GM19239 (cell line): ENCODE measurements around the gene SIN3B.
A peak's percentile ranks its signal among the peaks of the same experiment; 100 is the strongest.

Source experiments
- DNase-seq: peaks from one replicate; pipeline ENCODE4 v3.0.0; 2011; ENCODE audit warnings: low spot score; ENCODE audit not compliant: insufficient read length
- FAIRE-seq: peaks from 2 replicates; lab custom pipeline; 2011; peaks lifted over from hg19 to GRCh38; lab: Jason Lieb, UNC

The SIN3B gene

DNA sequence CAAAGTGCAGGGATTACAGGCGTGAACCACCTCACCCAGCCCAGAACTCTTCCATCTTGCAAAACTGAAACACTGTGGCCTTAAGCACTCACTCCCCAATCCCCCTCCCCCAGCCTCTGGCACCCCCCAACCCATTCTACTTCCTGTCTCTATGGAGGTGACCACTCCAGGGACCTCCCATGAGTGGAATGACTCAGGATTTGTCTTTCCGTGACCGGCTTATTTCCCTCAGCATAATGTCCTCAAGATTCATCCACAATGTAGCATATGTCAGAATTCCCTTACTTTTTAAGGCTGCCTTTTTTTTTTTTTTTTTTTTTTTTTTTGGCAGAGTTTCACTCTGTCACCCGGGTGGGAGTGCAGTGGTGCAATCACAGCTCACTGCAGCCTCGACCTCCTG is 56.0 kb downstream of the SIN3B start:
- FAIRE-seq (no peak), DNase-seq (no peak)

DNA sequence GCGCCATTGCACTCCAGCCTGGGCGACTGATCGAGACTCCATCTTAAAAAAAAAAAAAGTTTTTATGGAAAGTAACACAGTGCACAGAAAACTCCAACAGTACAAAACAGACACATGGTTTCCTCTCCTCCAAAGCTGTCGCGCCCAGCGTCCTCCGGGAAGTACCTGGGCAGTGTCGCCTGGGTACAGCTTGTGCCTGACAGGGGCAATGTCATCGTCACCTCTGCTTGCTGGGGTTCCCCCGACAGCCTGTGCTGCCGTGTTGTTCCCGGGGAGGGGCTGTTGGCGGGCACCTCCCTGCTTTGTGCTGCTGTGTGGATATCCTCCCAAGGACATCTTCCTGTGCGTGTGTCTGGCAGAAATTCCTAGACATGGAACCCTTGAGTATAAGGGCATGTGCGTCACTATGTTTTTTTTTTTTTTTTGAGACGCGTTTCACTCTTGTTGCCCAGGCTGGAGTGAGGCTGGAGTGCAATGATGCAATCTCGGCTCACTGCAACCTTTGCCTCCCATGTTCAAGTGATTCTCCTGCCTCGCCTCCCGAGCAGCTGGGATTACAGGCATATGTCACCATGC is 57.2 kb downstream of the SIN3B start:
- DNase-seq: no peak
- no peak for FAIRE-seq

DNA sequence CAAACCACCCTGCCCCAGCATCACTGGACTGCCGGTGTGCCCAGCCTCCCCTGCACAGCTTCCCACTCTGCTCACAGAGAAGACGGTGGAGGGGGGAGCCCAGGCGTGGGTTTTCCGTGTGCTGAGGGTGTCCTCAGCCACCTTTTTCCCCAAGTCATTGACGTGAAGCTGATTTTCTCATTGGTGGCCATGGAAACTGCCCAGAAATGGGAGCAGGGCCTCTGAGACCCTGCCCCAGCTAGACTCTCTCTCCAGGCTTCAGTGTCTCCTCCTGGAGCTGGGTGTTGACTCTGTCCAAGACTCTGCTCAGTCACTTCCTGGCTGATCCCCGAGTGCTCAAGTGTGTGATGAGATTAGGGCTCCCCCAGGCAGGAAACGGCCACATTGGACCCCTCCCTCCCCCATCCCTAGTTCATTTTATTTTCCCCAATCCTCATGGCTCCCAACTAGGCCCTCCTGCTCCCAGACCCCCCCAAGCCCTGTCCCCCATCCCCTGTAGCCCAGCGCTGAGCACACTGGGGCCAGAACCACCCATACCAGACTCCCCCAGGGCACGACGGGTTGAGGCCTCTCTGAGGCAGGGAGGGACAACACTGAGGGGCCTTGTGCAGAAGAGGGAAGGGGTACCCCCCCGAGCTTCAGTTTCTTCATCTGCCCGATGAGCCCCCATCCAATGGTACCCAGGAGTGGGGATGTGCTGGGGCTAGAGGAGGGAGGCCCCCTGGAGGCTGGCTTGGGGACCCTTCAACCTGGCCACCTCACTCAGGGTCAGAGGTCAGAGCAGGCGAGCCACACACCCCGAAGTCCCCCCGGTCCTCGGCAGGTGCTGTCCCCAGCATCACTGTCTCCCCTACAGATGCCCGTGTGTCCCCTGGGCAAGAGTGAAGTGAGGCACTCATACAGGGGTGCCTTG is 58.4 kb downstream of the SIN3B start:
- DNase-seq (no peak), FAIRE-seq (no peak)

DNA sequence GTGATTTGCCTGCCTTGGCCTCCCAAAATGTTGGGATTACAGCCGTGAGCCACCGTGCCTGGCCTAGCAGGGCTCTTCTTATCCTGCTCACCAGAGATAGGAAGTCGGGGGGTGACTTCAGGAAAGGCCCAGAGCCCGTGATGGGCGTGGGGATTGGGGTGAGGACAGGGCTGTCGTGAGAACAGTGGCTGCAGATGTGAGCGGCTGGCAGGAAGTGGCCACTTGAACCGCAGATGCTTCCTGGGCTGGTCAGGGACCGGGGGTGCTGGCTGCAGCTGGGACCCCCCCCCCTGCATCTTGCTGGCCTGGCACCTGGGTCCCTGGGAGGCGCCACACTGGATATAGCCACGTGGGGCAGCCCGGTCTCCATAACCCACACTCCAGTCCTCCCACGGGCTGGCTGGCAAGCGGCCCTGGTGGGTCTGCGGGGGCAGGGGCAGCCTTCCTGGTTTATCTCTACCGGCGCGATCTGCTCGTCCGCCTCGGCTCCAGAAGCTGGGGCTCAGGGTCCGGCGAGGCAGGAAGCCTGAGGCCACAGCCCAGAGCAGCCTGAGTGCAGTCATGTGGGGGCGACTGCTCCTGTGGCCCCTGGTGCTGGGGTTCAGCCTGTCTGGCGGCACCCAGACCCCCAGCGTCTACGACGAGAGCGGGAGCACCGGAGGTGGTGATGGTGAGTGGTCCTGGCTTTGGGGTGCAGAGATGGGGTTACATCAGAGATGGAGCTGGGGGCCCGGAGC is 59.6 kb downstream of the SIN3B start, which contains the start of gene F2RL3:
Gene F2RL3 (plus strand): TSS at position 371 of the 737 bp plus-strand sequence. CDS start 191 bp downstream, at position 562.
- peak; percentile 84 for FAIRE-seq

DNA sequence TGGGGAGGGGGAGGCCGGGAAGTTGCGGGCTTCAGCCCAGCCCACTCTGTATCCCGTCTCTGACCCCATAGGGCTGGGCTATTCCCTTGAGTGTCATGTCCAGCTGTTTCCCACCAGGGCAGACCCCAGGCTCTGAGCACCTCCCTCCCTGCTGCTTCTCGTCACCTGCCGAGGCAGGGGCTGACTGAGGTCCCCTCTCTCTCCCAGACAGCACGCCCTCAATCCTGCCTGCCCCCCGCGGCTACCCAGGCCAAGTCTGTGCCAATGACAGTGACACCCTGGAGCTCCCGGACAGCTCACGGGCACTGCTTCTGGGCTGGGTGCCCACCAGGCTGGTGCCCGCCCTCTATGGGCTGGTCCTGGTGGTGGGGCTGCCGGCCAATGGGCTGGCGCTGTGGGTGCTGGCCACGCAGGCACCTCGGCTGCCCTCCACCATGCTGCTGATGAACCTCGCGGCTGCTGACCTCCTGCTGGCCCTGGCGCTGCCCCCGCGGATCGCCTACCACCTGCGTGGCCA is 60.2 kb downstream of the SIN3B start:
- DNase-seq: no peak
- FAIRE-seq: no peak

More for the DNA sequence above, 59.6 kb downstream of the SIN3B start, which contains the start of gene F2RL3:
- peak; percentile 80 for DNase-seq

DNA sequence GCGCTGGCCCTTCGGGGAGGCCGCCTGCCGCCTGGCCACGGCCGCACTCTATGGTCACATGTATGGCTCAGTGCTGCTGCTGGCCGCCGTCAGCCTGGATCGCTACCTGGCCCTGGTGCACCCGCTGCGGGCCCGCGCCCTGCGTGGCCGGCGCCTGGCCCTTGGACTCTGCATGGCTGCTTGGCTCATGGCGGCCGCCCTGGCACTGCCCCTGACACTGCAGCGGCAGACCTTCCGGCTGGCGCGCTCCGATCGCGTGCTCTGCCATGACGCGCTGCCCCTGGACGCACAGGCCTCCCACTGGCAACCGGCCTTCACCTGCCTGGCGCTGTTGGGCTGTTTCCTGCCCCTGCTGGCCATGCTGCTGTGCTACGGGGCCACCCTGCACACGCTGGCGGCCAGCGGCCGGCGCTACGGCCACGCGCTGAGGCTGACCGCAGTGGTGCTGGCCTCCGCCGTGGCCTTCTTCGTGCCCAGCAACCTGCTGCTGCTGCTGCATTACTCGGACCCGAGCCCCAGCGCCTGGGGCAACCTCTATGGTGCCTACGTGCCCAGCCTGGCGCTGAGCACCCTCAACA is 60.8 kb downstream of the SIN3B start:
- DNase-seq (no peak), FAIRE-seq (no peak)

DNA sequence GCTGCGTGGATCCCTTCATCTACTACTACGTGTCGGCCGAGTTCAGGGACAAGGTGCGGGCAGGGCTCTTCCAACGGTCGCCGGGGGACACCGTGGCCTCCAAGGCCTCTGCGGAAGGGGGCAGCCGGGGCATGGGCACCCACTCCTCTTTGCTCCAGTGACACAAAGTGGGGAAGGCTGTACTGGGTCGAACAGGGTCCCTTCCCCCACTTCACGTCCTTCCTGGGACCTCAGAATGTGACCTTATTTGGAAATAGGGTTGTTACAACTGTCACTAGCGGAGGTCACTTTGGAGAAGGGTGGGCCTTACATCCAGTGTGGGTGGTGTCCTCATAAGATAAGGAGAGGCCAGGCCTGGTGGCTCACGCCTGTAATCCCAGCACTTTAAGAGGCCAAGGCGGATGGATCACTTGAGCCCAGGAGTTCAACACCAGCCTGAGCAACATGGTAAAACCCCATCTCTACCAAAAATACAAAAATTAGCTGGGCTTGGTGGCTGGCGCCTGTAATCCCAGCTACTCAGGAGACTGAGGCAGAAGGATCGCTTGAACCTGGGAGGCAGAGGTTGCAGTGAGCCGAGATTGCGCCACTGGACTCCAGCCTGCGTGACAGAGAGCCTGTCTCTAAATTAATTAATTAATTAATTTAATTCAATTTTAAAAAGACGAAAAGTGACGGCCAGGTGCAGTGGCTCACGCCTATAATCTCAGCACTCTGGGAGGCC is 61.4 kb downstream of the SIN3B start:
- DNase-seq (no peak), FAIRE-seq (no peak)

DNA sequence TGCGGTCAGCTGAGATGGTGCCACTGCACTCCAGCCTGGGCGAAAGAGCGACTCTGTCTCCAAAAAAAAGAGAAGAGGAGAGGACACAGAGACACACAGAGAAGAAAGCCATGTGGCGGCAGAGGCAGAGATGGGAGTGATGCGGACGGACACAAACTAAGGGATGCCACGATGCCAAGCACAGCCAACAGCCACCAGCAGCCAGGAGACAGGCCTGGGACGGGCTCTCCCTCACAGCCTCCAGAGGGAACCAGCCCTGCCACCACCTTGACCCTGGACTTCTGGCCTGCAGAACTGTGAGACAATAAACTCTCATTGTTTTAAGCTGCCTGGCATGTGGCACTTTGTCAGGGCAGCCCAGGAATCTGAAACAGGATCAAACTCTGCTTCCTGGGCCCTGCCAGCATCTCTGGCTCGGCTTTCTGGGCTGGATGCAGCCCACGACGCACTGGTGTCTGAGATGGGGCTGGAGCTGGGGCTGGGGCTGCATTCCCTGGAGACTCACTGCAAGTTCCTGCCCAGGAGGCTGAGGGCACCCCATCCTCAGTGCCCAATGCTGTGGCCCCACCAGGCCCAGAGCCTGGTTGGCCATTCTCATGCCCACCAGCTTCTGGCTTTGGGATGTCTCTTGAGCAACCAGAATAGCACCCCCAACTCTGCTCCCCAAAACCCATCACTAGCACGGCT is 62.6 kb downstream of the SIN3B start:
- no peak for DNase-seq
- no peak for FAIRE-seq

DNA sequence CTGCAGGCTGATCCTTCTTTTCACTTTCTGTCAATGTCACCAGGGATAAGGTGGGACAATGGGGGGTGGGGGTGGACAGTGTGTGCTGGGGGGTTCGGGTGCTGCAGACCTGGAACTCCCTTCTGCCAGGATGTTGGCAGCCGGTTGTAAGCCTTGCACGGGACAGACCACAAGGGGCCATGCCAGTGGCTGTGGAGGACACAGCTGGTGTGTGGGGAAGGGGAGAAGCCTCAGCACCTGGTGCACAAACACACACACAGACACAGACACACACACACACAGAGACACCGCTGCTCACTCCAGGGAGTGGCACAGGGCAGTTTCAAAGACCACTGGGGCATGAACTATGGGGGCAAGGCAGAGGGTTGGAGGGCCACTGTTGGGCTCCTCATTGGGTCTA is 63.2 kb downstream of the SIN3B start:
- FAIRE-seq: no peak

DNA sequence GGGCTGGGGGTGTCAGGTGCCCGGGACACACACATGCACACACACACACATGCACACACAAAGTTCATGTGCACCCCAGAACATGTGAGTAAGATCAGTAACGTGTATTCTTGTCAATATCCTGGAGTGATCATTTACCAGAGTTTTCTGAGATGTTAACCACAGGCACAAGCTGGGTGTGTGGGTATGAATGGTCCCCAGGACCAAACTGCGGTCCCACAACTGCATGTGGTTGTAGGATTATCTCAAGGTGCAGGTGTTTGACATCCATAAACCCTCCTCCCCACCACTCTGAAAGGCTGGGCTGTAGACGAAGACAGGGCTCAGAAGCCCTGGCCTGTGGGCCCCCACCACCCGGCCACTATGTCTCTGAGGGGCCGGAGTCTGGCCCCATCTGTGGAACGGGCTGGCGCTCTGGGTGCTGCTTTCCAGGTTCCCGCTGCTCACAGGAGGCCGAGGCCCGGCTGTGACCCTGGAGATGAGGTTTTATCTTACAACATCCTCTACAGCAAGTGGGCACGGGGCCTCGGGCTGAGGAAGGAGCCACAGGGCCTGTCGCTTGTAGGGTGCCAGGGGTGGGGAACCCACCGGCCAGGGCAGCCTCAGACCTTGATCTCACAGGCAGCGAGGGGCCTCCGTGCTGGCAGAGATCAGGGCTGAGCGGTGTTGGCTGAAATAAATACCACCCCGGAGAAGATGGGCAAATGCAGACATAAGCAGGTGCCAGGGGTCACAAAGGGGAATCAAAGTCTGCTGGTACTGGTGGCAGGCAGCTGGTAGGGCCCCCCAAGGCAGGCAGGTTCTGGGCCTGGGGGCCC is 63.9 kb downstream of the SIN3B start:
- FAIRE-seq (peak; percentile 85), DNase-seq (peak; percentile 71)

More for the DNA sequence above, 63.2 kb downstream of the SIN3B start:
- DNase-seq: no peak

DNA sequence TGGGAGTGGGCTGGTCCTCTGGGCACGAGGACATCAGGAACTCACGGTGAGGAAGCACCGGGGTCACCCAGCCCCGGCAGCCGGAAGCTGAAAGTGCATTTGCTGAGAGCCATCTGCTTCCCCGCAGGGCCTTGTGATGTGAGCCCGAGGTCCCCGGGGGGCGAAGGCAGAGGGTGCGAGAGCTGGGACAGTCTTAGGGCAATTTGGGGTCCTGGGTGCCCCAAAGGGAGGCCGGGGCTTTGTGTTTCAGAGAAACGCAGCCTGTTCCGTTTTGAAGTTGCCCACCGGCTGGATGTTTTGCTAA is 64.4 kb downstream of the SIN3B start:
- FAIRE-seq (peak; percentile 71), DNase-seq (peak; percentile 64)

DNA sequence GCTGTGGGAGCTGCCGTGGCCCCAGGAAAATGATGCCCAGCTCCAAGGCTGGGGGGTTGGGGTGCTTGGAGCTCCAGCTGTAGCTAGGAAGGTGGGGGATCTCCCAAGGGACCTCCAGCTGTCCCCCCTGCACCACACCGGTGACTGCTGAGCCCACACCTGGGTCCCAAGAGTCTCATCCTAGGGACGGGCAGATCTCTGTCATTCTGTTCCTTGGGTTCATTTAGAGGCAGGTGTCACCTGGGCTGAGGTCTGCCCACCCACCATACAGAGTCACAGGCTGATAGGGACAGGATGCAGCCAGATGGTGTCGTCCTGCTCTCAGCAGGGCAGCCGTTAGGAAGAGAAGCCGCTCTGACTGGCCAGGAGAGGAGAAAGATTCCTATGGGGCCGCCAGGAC is 64.9 kb downstream of the SIN3B start:
- DNase-seq (no peak), FAIRE-seq (no peak)

DNA sequence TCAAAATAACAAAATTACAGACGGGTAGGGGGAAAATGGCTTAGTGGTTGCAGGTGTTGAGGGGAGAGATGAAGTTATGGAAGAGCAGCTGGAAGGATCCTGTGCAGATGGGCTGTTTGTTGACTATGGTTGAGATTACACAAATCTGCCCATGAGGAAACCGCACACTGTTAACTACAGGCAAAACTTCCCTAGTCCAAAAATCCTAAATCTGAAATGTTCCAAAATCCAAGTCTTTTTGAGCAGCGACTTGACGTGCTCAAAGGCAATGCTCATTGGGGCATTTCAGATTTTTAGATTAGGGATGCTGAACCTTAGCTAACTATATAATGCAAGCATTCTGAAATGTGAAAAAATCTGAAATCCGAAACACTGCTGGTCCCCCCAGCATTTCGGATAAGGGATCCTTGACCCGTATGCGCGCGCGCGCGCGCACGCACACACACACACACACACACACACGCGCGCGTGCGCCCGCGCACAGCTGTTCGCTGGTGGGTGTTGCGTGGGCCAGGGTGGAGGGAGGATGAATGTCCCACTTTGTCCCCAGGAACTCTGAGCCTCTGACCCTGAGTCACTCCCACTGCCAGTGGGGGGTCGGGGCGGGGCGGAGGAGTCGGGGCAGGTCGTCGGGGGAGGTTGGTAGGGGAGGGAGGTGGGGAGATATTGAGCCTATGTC is 66.4 kb downstream of the SIN3B start:
- FAIRE-seq (no peak), DNase-seq (no peak)

DNA sequence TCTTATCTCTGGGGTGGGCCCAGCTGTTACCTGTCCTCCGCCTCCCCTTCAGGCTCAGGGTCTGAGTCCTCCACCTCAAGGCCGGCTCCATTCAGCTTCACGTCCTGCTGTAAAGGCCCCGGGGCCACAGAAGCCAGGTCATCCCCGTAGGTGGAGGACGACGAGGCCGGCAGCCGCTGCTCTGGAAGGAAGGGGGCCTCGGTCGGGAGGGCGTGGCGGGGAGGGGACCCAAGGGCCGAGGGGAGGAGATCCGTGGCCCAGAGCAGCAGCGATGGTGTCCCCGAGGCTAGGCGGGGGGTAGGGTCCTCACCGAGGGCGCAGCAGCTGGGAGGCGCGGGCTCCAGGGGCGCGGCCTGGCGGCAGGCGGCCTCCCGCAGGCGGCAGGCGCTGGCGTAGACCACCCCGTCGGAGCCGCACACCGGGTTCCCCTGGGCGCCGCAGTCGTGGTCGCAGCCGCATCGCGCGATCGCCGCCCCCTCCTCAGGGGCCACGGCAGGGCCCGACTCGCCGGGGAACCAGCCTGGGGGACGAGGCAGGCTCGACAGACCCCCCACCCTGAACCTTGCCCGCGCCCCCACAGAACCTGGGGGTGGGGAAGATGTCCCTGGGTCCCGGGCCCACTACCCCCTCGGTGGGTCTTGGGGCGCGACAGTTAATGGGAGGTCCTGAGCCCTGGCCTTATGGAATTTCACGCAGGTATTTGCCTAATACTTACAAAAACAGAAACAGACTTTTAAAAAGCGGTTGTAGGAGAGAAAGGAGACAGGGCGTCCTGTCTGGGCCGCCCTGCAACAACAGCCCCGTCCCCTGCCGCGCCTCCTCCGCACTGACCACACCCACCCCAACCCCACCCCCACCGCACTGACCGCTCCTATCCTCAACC is 67.2 kb downstream of the SIN3B start:
- FAIRE-seq (no peak), DNase-seq (no peak)

DNA sequence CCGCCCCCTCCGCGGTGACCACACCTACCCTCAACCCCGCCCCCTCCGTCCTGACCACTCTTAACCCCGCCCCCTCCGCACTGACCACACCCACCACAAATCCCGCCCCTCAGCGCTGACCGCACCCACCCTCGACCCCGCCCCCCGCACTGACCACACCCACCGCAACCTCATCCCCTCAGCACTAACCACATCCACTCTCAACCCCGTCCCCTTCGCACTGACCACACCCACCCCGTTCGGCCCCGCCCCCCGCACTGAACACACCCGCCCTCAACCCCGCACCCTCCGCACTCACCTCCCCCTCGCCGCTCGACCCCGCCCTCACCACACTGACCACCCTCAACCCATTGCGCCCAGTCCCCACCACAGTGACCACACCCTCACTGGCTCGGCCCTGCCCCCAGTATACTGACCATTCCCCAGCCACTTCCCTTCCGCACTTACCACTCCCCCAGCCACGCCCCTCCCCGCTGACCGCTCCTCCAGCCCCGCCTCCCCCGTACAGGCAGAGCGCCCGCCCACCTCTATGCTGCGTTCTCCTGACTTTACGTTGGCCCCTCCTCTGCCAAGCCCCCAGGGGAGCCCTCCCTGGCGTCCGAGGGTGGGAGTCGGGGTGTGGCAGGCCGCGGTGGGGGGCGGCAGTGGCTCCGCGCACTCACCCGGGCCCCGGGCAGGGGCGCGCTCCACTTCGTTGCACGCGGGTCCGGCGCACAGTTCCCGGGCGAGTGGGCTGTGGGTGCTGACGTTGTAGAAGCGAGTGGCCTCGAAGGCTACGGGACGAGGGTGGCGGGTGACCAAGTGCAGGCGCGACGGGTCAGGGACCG is 68.0 kb downstream of the SIN3B start:
- FAIRE-seq (peak; percentile 94), DNase-seq (peak; percentile 93)

DNA sequence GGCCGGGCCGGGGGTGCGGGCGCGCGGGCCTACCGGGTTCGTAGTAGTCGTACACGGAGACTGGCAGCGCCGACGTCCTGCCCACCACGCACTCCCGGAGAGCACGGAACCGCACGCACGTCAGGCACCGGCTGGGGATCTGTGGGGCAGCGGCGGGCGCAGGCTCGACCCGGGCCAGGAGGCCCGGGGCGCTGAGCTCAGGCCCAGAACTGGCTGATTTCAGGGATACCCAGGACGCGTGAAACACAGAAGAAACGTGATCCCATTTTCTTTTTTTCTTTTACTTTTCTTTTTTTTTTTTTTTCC is 68.6 kb downstream of the SIN3B start:
- DNase-seq: no peak
- no peak for FAIRE-seq
